Fibroblast of the aortic adventitia (primary cell): Measurements from ENCODE around the gene AMPD3. TPM values are rescaled to one million over a fixed set of nuclear protein-coding genes. Genes with fewer than 3 reads are reported as not detected.

ENCODE experiments used
- DNase-seq: peaks from one replicate; pipeline ENCODE4 v3.0.0-alpha.2; 2010; ENCODE audit warnings: low read depth
- H3K4me3 ChIP-seq: 2 replicates; pipeline ENCODE4 v1.5.1; 2011; ENCODE audit warnings: low read depth, mild to moderate bottlenecking, control low read depth, low read length, moderate library complexity
- total RNA-seq: library from RNA; depleted of rRNA; stranded (reverse); fragments of >200 nt; gene quantifications from 2 replicates; pipeline ENCODE4 v1.2.3, GENCODE V29; 2012; ENCODE audit warnings: low replicate concordance
- TF ChIP-seq, protein P1 (sequence below): IDR thresholded peaks from 2 replicates; pipeline ENCODE4 v1.5.1; 2011; ENCODE audit warnings: mild to moderate bottlenecking, low read length, control low read depth, inconsistent platforms; ENCODE audit not compliant: insufficient read depth

Gene AMPD3
- total RNA-seq, 1 donor = 7.0 TPM

DNA sequence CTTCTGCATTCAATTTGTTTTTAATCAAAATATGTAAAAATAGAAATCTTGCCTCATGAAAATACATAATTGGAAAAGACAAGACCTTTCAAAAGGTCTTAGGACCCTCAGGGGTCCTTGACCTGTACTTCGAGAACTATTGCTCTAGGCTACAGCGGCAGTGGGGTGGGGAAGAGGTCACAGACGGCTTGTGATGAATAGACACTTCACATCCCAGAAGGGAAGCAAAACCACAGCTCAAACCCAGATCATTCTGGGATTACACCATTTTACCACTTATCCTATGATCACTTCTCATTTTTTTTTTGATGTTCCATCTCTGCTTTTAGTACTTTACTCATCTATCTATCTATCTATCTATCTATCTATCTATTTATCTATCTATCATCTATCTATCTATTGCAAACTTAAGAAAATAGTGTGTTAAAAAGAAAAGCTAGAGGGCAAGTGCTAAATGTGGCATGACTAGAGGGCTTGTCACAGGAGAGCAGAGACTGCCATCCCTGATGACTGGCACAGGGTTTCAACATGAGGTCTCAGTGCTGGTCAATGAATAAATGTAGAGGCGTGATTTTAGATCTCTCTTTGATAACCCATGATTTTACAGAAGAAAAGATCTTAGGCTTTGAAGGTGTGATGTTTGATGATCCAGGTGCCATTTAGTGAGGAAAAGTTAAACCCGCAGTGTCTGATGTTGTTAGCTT lies 48.9 kb downstream of the AMPD3 start:
- TF ChIP-seq, protein P1, sequence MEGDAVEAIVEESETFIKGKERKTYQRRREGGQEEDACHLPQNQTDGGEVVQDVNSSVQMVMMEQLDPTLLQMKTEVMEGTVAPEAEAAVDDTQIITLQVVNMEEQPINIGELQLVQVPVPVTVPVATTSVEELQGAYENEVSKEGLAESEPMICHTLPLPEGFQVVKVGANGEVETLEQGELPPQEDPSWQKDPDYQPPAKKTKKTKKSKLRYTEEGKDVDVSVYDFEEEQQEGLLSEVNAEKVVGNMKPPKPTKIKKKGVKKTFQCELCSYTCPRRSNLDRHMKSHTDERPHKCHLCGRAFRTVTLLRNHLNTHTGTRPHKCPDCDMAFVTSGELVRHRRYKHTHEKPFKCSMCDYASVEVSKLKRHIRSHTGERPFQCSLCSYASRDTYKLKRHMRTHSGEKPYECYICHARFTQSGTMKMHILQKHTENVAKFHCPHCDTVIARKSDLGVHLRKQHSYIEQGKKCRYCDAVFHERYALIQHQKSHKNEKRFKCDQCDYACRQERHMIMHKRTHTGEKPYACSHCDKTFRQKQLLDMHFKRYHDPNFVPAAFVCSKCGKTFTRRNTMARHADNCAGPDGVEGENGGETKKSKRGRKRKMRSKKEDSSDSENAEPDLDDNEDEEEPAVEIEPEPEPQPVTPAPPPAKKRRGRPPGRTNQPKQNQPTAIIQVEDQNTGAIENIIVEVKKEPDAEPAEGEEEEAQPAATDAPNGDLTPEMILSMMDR = no peak

DNA sequence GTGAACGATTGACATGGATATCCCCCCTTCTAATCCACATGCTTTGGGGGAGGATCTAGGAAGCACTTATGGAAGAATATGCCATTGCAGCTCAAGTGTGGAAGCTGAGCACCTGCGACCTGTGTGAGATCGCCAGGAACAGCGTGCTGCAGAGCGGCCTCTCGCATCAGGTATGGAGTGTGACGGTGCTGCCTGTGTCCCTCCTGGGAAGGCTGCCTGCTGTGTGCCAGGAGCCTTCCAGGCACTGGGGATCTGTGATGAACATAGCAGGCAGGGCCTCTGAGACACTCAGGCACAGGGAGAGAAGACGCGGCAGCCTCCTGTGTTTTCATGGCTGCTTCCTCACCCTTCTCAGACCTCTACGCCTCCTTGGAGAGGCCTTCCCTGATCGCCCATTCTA lies 49.4 kb downstream of the AMPD3 start:
- no peak for DNase-seq
- TF ChIP-seq, protein P1 = no peak
- H3K4me3 ChIP-seq = no peak overlapping the region

More for the DNA sequence above, 48.9 kb downstream of the AMPD3 start:
- DNase-seq = no peak
- no peak overlapping the region for H3K4me3 ChIP-seq

DNA sequence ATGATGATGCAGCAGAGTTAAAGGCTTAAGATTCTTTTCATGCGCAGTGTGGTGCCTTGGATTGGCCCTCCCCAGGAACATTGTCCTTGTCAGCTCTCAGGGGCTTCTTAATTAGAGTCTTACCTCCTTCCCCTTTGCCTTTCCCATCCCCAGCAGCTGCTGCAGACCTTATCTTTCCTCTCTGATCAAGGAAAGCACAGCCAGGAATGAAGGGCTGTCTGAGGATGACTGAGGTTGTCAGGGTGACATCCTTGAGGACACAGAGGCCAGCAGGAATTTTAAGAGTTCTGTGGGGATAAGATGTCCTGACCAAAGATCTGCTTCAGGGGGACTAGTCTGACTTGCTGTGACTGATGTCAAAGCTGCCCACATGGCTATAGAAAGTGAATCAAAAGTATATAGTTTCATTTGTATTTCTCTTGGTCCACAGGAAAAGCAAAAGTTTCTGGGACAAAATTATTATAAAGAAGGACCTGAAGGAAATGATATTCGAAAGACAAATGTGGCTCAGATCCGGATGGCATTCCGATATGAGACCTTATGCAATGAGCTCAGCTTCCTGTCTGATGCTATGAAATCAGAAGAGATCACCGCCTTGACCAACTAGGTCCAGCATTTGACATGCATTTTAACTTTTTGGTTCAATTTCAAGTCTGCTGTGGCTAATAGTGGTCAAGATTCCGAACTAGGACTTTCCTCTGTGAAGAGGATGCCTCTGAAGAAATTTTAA lies 50.4 kb downstream of the AMPD3 start:
- no peak overlapping the region for H3K4me3 ChIP-seq
- TF ChIP-seq, protein P1 = no peak
- no peak for DNase-seq

DNA sequence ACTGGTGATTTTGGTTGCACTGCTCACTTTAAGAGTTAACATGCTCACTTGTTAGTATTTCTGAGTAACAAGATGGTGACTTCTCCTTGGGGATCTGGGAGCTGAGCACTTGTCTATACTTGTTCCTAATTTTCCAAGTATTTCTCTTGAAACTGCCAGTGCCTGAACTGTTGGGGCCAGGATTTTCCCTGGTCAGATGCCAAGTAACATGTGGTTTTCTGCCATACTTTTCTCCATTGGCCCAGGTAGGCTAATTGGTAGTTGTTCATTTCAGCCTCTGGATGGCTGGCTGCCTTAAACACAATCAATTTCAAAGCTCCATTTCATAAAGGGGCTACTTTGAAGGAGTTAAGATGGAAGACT lies 50.9 kb downstream of the AMPD3 start:
- DNase-seq = peak; percentile 11
- TF ChIP-seq, protein P1 = no peak

DNA sequence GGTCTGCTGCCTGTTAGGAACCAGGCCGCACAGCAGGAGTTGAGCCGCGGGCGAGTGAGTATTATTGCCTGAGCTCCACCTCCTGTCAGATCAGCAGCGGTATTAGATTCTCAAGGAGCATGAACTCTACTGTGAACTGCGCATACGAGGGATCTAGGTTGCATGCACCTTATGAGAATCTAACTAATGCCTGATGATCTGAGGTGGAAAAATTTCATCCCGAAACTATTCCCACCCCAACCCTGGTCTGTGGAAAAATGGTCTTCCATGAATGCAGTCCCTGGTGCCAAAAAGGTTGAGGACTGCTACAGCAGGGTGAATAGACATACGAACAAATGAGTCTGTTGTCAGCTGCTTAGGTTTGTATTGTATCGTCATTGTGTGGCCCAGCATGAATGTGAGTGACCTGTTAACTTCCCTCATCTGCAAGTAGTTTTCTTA lies 56.1 kb downstream of the AMPD3 start:
- TF ChIP-seq, protein P1 = no peak
- no peak overlapping the region for H3K4me3 ChIP-seq
- no peak for DNase-seq

More for the DNA sequence above, 50.9 kb downstream of the AMPD3 start:
- H3K4me3 ChIP-seq = no peak overlapping the region

DNA sequence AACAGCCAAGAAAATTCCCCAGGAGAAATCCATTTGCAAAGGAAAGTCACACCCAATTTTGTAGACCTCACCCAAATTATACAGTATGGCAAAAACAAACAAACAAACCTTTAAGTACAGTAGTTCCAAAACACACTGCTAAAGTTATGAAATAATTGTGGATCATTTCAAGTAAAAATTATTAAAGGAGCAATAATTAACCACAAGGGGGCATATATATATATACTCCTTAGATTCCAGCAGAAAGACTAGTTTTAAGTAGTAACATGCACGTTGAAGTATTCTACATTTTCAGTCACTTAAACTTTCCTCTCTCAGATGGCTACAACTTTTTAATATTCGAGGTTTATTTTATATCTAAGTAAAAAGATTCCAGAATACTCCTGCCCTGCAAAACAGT lies 59.1 kb downstream of the AMPD3 start:
- H3K4me3 ChIP-seq = no peak overlapping the region
- TF ChIP-seq, protein P1 = peak; percentile 39
- peak; percentile 56 for DNase-seq
